Umbilical cord (tissue), 2 donors: Measurements from ENCODE around the gene RMND5A. TPM values are rescaled to one million over a fixed set of nuclear protein-coding genes. Genes with fewer than 3 reads are reported as not detected.
A peak's percentile ranks its signal among the peaks of the same experiment; 100 is the strongest.
"Not testable (repeated sequence)": the region's sequence is repeated elsewhere in the genome, so short reads cannot be mapped to it uniquely, and the experiment has no call there.

ENCODE experiments used
- DNase-seq: peaks from one replicate; pipeline ENCODE4 v3.0.0-alpha.2; 2015; ENCODE audit warnings: low spot score
- total RNA-seq: library from RNA; depleted of rRNA; stranded (reverse); fragments of >200 nt; gene quantifications from one replicate; pipeline ENCODE4 v1.2.3, GENCODE V29; 2014; ENCODE audit warnings: low replicate concordance; ENCODE audit not compliant: insufficient read depth

RMND5A gene
- total RNA-seq, 1 donor from 2014 or later = 36.1 TPM

- not testable (repeated sequence) for DNase-seq
These were observed 5.4 kb upstream of the RMND5A start for GRCh38 chr2:86714579-86715173.

GRCh38 chr2:86719263-86719636 lies 841 bp upstream of the RMND5A start:
- DNase-seq = not testable (repeated sequence)

- peak; percentile 35 for DNase-seq
These were observed 639 bp downstream of the RMND5A start for GRCh38 chr2:86720540-86721320.

- DNase-seq = not testable (repeated sequence)
These were observed 5.6 kb downstream of the RMND5A start for GRCh38 chr2:86725706-86726105.

- DNase-seq = not testable (repeated sequence)
These were observed 12.0 kb downstream of the RMND5A start for GRCh38 chr2:86732040-86732525.

GRCh38 chr2:86732837-86733236 lies 12.7 kb downstream of the RMND5A start:
- not testable (repeated sequence) for DNase-seq

- not testable (repeated sequence) for DNase-seq
These were observed 13.4 kb downstream of the RMND5A start for GRCh38 chr2:86733528-86733927.

- DNase-seq = not testable (repeated sequence)
These were observed 14.8 kb downstream of the RMND5A start for GRCh38 chr2:86734896-86735295.

- DNase-seq = not testable (repeated sequence)
These were observed 19.4 kb downstream of the RMND5A start for GRCh38 chr2:86739485-86739884.

- DNase-seq = not testable (repeated sequence)
These were observed 19.8 kb downstream of the RMND5A start for GRCh38 chr2:86739889-86740288.

- DNase-seq = not testable (repeated sequence)
These were observed 21.9 kb downstream of the RMND5A start for GRCh38 chr2:86741889-86742498.

GRCh38 chr2:86744152-86744551 lies 24.1 kb downstream of the RMND5A start:
- DNase-seq = no peak

- DNase-seq = no peak
These were observed 26.8 kb downstream of the RMND5A start for GRCh38 chr2:86746939-86747338.

- no peak for DNase-seq
These were observed 27.9 kb downstream of the RMND5A start for GRCh38 chr2:86747711-86748639.

GRCh38 chr2:86750240-86750839 lies 30.2 kb downstream of the RMND5A start:
- DNase-seq = no peak

GRCh38 chr2:86751778-86752177 lies 31.7 kb downstream of the RMND5A start:
- no peak for DNase-seq

- no peak for DNase-seq
These were observed 32.8 kb downstream of the RMND5A start for GRCh38 chr2:86752934-86753333.

GRCh38 chr2:86753606-86754005 lies 33.5 kb downstream of the RMND5A start:
- DNase-seq = no peak

GRCh38 chr2:86758405-86758804 lies 38.3 kb downstream of the RMND5A start:
- no peak for DNase-seq

GRCh38 chr2:86760371-86760770 lies 40.3 kb downstream of the RMND5A start:
- no peak for DNase-seq
